Astrocyte of the cerebellum (primary cell): ENCODE measurements around the gene CENPT.

Experiments
- DNase-seq: peaks from one replicate; pipeline ENCODE4 v3.0.0-alpha.2; 2011; ENCODE audit warnings: low read depth
- H3K4me3 ChIP-seq: 2 replicates; pipeline ENCODE4 v1.5.1; 2011; ENCODE audit warnings: mild to moderate bottlenecking, low read depth, low read length, moderate library complexity
- CTCF ChIP-seq: IDR thresholded peaks from 2 replicates; pipeline ENCODE4 v1.5.1; 2012; ENCODE audit warnings: low read length, low read depth, moderate library complexity, mild to moderate bottlenecking; ENCODE audit errors: missing control alignments
- in situ Hi-C: cut with HindIII; loops from 2 replicates; pipeline ENCODE4 v1.10.0; 2017; ENCODE audit warnings: low sequenced_read_pairs

The CENPT gene

GRCh38 chr16:67796099-67796718 is 51.3 kb downstream of the CENPT start:
- TF ChIP-seq CTCF, result no peak
- H3K4me3 ChIP-seq, result no peak overlapping the region
- in situ Hi-C loops, result no loop called here
- DNase-seq, result no peak

- DNase-seq, result no peak
- in situ Hi-C loops, result no loop called here
- TF ChIP-seq CTCF, result no peak
- no peak overlapping the region for H3K4me3 ChIP-seq
Observed at GRCh38 chr16:67790071-67790470, 57.4 kb downstream of the CENPT start.

- no peak for TF ChIP-seq CTCF
Observed at GRCh38 chr16:67786491-67786890, 61.0 kb downstream of the CENPT start.

GRCh38 chr16:67783353-67783725 is 64.2 kb downstream of the CENPT start:
- DNase-seq, result no peak
- no peak overlapping the region for H3K4me3 ChIP-seq
- in situ Hi-C loops, result no loop called here
- no peak for TF ChIP-seq CTCF

More at GRCh38 chr16:67786491-67786890, 61.0 kb downstream of the CENPT start:
- H3K4me3 ChIP-seq, result no peak overlapping the region
- in situ Hi-C loops, result no loop called here
- no peak for DNase-seq

- in situ Hi-C loops, result no loop called here
- DNase-seq, result no peak
- no peak for TF ChIP-seq CTCF
- no peak overlapping the region for H3K4me3 ChIP-seq
Observed at GRCh38 chr16:67782567-67783352, 64.7 kb downstream of the CENPT start.

GRCh38 chr16:67781565-67781921 is 66.0 kb downstream of the CENPT start:
- no peak for DNase-seq

More at GRCh38 chr16:67781565-67781921, 66.0 kb downstream of the CENPT start:
- no peak for TF ChIP-seq CTCF
- in situ Hi-C loops, result no loop called here
- H3K4me3 ChIP-seq, result no peak overlapping the region
